NCI-H226 (cell line): Measurements from ENCODE around the gene METTL8.
"Not testable (repeated sequence)": the region's sequence is repeated elsewhere in the genome, so short reads cannot be mapped to it uniquely, and the experiment has no call there.

Experiments used
- DNase-seq: peaks from one replicate; pipeline ENCODE4 v3.0.0-alpha.2; 2015

METTL8 gene

DNA sequence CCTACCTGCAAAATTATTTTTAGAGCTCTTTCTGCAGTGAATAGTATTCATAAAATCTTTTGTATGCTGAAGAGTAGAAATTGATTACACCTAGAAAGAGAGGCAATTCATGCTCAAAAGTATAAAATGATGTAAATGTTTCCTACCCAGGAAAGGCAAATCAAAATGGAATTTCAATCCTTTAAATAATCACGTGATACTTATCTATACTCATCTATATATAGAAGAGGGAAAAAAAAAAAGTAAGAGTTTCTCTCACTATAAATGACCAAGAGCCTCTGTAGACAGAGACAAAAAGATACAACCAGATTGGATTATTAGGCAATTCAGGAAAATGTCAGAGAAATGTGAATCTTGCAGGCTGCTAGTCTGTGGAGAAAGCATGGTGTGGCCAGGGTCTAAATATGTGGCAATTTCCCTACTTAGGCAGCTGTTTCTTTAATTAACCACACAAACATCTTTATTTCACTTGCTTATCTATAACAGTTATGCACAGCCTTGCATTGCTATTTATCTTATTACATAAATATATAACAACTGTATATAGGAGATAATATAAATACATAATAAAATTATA is 39.5 kb downstream of the METTL8 start:
- DNase-seq: no peak

DNA sequence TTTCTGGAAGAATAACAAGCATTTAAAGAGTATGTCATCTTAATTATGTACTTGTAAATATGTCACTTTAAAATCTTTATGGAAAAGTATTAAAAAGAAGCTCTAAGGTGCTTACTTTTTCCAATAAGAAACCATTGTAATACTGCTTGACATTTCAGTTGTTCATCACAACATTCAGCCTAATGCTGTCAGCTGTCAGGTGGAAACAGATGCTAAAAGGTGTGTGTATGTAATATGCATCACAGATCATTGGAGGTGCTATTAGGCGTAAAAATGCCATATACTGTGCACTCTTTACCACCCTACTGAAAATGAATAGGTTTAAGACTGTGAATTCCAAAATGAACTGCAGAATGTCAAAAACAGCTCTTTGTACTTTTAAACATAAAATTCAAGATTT is 40.3 kb downstream of the METTL8 start:
- DNase-seq: no peak

GRCh38 chr2:171391532-171391931 is 42.3 kb downstream of the METTL8 start:
- no peak for DNase-seq

DNA sequence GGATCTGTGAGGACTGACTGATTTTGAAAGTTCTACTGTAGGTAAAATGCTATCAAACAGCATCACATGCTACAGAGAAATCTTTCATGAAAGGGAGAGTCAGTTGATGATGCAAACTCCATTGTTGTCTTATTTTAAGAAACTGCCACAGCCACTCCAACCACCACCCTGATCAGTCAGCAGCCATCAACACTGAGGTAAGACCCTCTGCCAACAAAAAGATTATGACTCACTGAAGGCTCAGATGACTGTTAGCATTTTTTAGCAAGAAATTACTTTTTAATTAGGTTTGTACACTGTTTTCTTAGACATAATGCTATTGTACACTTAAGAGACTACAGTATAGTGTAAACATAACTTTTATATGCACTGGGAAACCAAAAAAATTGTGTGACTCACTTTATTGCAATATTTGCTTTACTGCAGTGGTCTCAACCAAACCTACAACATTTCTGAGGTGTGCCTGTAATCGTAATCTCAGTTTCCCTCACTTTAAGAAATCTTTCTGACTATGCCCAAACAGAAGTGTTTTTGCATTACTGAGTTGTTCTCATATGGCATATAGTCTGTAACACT is 42.8 kb downstream of the METTL8 start:
- DNase-seq: no peak

GRCh38 chr2:171389780-171390179 is 44.0 kb downstream of the METTL8 start:
- no peak for DNase-seq

GRCh38 chr2:171389325-171389724 is 44.5 kb downstream of the METTL8 start:
- DNase-seq: no peak

DNA sequence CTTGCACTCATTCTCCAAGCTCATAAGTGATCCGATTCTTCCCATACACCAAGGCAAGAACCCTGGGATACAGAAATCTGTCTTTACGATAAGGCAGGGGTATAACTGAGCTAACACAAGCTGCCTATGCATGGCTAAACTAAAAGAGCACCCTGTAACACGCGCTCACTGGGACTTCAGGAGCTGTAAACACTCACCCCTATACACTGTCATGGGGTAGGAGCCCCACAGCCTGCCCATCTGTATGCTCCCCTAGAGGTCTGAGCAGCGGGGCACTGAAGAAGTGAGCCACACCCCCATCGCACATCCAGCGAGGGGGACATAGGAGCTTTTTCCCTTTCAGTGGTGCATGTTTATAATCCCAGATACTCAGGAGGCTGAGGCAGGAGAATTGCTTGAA is 46.7 kb downstream of the METTL8 start:
- no peak for DNase-seq

GRCh38 chr2:171386627-171387026 is 47.2 kb downstream of the METTL8 start:
- no peak for DNase-seq

GRCh38 chr2:171383134-171383533 is 50.7 kb downstream of the METTL8 start:
- no peak for DNase-seq

DNA sequence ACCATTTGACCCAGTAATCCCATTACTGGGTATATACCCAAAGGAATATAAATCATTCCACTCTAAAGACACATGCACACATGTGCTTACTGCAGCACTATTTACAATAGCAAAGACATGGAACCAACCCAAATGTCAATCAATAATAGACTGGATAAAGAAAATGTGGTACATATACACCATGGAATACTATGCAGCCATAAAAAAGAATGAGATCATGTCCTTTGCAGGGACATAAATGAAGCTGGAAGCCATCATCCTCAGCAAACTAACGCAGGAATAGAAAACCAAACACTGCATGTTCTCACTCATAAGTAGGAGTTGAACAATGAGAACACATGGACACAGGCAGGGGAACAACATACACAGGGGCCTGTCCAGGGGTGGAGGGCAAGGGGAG is 51.6 kb downstream of the METTL8 start:
- DNase-seq: not testable (repeated sequence)

DNA sequence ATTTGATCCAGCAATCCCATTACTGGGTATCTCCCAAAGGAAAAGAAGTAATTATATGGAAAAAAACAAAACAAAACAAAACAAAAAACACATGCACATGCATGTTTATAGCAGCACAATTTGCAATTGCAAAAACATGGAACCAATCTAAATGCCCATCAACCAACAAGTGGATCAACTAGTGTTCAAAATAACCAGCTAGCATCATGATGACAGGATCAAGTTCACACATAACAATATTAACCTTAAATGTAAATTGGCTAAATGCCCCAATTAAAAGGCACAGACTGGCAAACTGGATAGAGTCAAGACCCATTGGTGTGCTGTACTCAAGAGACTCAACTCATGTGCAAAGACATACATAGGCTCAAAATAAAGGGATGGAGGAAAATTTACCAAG is 55.9 kb downstream of the METTL8 start:
- DNase-seq: not testable (repeated sequence)

- no peak for DNase-seq
Measured at GRCh38 chr2:171367692-171368091, 66.1 kb downstream of the METTL8 start.

DNA sequence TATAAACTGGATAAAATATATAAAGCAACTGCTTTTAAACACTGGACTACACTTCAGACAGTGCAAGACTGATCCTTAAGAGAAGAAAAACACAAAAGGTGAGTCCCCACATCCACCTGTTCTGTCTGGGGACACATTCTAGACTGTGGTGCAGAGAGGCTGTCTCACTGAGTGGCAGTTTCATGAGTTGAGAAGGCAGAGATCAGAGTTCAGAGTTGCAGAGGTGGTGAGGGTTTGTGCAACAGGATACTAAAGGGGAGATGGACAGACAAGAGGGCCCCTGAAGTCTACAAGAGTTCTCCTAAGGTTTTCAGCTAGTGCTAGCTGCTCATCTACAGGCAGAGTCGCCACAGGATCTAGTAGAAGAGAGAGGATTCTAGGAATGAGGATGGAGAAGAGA is 68.0 kb downstream of the METTL8 start:
- no peak for DNase-seq

- DNase-seq: no peak
Measured at GRCh38 chr2:171365232-171365631, 68.6 kb downstream of the METTL8 start.

DNA sequence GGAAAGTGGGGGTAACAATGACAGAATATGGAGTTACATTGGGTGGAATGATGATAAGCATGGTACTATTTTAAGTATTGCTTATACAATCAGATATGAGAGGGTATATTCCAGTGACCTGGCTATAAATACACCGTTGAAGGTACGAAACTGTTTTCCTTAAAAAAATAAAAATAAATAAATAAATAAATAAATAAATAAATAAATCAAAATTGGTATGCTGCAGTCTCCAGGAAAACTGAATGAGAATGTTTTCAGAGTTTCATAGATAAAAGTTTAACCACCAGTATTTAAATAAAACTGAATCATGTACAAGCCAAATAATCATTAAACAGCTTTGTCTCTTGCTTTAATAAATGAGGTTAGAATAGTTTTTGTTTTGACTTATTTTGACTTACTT is 71.4 kb downstream of the METTL8 start:
- DNase-seq: no peak

GRCh38 chr2:171360905-171361304 is 72.9 kb downstream of the METTL8 start:
- no peak for DNase-seq

DNA sequence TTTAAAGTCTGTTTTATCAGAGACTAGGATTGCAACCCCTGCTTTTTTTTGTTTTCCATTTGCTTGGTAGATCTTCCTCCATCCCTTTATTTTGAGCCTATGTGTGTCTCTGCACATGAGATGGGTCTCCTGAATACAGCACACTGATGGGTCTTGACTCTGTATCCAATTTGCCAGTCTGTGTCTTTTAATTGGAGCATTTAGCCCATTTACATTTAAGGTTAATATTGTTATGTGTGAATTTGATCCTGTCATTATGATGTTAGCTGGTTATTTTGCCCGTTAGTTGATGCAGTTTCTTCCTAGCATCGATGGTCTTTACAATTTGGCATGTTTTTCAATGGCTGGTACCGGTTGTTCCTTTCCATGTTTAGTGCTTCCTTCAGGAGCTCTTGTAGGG is 80.0 kb downstream of the METTL8 start:
- not testable (repeated sequence) for DNase-seq

- no peak for DNase-seq
Measured at GRCh38 chr2:171348056-171348455, 85.7 kb downstream of the METTL8 start.

- DNase-seq: peak; percentile 16
Measured at GRCh38 chr2:171347591-171348032, 86.2 kb downstream of the METTL8 start.

DNA sequence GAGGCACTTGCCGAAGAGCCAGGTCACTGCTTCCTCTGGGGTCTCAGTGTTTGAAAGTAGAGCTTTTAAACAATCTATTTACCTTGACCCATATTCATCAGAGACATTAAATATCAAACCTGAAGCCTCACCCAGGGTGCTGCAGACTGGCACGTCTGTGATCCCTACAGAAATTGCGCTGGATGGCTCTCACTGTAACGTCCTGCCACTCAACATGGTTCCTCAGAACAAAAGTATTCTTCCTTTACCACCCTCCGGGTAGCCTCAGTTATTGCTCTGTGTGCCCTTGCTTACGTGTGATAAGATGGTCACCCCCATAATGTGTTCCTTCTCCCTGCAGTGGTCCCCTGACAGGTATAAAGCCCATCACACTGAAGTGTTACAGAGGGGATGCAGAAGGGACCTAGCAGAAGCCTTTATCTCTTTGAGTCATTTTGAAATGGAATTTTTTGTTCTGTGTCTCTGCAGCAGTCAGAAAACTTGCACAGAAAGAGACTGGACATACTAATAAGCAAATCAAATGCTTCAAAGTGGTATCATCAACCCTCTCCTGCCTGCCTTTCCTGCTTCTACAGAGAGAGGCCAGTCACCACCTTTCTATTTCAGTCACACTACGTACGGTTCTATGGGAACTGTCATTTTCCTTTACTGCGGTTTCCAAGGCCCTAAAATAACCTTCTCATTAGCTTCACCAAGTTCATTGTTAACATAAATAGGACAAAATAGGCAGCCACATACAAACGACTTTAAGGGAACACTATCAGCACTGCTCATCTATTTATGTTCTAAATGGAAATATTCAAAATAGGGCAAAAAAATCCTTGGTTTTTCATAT is 86.8 kb downstream of the METTL8 start:
- DNase-seq: no peak

DNA sequence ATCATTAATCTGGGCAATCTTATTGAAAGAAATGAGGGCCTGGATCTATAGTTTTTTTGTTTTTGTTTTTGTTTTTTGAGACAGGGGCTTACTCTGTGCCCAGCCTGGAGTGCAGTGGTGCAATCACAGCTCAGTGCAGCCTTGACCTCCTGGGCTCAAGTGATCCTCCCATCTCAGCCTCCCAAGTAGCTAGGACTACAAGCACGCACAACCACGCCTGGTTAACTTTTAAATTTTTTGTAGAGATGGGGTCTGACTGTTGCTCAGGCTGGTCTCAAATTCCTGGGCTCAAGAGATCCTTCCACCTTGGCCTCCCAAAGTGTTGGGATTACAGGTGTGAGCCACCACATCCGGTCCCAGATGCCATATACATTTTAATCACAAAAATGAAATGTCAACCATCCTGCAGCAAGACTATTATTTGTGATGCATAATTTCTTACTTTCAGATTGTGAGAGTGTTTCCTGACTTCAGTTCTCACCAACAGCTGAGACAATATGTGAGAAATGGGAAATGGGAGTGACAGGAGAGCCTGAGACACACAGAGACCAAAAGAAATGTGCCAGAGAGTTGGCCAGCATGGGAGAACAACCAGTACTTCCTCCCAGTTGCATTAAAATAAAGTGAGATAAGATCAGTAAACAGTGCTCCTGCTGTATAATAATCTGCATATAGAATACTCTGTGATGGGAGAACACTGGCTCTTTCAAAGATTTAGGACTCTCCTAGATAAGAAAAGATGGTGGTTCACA is 87.6 kb downstream of the METTL8 start:
- DNase-seq: no peak

DNA sequence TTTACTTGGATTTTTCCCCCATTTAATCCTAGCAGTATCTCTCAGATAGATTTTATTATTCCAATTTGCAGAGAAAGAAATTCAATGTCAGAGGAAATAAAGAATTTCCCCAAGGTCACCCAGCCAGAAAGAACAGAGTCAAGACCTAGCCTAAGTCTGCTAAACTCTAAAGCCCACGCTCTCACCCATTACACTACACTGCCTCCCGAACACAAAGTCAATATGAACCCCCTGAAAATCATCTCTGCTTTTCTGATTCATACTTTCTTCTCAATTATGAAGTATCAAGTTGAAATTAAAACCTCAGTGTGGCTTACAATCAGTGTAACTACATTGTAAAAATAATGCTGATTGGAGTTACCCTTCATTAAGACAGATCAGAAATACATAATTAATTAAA is 89.6 kb downstream of the METTL8 start:
- no peak for DNase-seq

- DNase-seq: no peak
Measured at GRCh38 chr2:171342067-171342413, 91.8 kb downstream of the METTL8 start.
